CD4-positive, alpha-beta T cell treated with Interferon alpha-2 for 1 hour (primary cell): ENCODE measurements around the gene ATP13A3.
A peak's percentile ranks its signal among the peaks of the same experiment; 100 is the strongest.
"Not testable (repeated sequence)": the region's sequence is repeated elsewhere in the genome, so short reads cannot be mapped to it uniquely, and the experiment has no call there.

Experiments
- DNase-seq, 2 donors: peaks; one replicate each; pipeline ENCODE4 v3.0.0-alpha.2; 2020 to 2022

ATP13A3 gene

DNA sequence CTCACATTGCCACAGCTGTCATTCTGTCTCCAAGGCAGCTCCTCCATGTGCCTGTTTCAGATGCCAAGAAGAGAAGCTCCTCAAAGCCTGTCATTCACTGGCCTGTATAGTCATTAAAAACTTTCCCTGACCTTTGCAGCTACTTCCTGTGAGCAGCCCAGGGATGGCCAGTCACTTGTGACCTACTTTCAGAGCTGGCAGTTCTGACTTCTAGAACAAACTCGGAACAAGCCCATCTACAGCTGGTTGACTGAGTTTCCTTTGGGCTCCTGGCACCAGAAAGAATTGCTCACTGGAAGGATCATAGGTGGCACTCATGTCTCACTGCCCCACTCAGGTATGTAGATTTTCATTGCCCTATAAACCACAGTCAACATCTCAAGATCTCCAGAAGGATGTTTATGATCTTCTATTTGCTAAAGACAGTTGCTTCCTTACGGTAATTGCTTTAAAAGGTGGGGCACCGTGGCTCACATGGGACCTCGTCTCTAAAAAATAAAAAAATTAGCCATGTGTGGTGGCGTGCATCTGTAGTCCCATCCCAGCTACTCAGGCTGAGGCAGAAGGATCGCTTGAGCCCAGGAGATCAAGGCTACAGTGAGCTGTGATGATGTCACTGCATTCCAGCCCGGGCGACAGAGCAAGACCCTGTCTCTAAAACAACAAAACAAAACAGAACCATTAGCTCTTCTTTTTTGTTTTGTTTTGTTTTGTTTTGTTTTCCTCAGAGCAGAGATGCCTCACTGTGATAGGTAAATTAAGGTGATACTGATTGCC lies 11.2 kb upstream of the ATP13A3 start:
- no peak for DNase-seq

DNA sequence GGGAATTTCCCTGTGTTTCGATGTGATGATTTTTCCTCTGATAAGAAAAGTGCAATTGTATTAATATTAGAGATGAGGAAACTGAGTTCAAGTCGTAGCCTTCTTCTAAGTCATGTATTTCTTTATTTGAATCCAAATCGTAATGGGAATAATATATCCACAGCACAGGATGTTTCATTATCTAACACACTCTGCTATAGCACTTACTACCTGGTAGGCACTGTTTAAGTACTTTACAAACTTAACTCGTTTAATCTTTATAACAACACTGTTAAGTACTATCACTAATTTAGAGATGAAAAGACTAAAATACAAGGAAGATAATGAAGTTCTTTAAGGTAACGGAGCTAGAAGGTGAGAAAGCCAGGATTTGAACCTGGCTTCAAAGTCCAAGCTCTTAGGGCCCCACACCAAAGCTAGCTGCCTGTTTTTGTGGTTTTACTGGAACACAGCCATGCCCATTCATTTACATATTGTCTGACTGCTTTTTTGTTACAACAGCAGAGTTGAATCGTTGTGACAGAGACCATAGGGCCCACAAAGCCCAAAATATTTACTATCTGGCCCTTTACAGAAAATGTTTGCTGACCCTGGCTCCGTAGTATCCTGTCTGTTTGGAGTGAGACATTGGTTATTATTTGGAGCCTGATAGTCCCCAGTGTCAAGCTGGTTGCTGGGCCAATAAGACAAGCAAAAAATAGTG lies 9.6 kb upstream of the ATP13A3 start:
- no peak for DNase-seq

DNA sequence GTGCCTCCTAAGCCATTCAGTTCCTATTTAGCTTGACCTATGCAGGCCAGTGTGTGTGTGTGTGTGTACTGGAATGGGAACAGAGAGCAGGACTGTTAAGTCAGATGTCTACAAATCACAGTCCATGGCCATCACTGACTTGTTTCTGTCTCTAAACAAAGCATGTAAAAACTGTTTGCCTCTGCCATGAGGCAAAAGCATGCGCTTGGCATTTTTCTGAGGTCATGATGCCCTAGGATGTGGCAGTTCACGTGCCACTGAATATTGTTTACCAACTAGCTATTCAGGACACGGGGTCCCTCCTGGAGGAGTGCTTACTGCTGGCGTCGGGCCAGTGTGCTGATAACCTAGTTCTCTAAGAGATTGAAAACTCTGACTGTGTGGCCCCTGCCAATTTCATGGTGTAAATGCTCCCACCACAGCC lies 8.2 kb upstream of the ATP13A3 start:
- DNase-seq = no peak

DNA sequence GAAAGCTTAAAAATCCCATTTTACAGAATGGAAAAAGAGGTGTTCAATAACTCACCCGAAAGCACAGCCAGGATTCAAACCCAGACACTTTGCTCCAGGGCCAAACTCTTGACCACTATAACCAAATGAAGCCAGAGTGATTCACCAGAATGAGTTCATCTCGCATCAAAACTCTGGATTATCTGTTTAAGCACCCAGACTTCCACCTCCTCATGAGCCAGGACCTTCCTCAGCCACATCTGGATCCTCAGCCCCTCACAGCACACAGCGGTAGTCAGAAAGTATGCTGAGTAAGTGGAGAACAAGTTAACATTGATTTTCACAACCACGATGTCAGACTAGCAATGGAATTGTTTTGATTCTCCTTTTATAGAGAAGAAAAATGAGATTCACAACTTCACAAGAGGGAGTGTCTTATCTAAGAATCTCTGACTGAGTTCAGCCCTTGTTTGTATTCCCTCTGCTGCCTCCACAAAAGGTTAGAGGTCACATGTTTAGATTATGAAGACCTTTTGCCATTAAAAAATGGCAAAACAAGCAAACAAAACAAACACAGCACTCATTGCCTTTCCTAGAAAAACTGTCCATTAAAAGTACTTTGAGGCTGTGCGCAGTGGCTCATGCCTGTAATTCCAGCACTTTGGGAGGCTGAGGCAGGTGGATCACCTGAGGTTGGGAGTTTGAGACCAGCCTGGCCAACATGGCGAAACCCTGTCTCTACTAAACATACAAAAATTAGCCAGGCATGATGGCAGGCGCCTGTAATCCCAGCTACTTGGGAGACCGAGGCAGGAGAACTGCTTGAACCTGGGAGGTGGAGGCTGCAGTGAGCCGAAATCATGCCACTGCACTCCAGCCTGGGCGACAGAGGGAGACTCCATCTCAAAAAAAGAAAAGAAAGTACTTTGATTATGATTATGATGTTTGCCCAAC lies 7.5 kb upstream of the ATP13A3 start:
- not testable (repeated sequence) for DNase-seq

DNA sequence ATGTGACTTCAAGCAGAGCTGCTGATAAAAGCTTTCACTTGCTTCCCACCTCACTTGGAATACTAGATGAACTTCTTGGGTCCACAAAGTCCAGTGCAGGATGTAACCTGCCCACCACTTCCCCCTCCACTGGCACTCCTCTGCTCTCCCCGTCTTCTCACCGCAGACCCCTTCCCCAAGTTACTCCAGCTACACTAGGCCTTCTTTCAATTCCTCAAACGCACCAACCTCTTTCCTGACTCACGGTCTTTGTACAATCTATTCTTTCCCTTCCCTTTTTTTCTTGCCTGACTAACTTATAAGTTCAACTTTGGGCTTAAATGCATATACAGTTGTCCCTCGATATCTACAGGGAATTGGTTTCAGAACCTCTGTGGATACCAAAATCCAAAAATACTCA lies 5.2 kb upstream of the ATP13A3 start:
- DNase-seq = peak in 1 of 2 donors; percentile 30

DNA sequence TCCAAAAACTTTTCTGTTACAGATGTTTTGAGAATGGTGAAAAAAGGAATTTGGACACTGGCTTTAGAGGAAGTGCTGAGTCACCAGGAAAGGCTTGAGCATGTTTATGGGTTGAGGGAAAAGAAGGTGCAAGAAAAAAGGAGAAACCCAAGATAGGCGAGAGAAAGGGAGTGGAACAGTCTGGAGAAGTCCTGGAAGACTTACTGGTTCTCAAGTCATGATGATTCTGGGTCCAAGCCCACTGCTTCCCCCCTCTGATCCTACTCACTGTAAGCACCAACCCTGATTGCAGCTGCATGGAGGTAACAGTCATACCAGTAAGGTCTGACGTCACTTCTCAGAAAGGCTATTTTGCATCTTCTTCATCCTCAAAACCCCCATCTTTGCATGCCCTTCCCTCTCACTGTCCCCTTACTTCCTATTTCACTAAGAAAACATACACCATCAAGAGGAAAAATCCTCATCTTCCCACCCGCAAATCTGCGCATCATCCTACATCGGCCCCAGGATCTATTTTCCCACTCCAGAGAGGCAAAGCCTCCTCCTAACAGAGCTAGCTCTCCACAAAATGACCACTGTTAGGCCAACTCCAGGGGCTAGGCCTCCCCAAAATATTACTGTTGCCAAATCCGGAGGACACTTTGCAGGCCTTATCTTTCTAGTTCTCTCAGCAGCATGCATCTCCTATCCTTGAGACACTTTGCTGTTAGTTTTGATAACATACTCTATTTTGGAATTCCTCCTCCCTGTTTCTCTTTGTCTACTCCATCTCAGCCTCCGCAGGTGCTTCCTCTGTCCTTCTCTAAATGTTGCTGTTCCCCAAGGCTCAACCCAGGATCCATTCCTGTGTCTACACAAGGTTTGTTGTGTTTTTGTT lies 3.2 kb upstream of the ATP13A3 start:
- DNase-seq = peak; percentile 14 to 44

DNA sequence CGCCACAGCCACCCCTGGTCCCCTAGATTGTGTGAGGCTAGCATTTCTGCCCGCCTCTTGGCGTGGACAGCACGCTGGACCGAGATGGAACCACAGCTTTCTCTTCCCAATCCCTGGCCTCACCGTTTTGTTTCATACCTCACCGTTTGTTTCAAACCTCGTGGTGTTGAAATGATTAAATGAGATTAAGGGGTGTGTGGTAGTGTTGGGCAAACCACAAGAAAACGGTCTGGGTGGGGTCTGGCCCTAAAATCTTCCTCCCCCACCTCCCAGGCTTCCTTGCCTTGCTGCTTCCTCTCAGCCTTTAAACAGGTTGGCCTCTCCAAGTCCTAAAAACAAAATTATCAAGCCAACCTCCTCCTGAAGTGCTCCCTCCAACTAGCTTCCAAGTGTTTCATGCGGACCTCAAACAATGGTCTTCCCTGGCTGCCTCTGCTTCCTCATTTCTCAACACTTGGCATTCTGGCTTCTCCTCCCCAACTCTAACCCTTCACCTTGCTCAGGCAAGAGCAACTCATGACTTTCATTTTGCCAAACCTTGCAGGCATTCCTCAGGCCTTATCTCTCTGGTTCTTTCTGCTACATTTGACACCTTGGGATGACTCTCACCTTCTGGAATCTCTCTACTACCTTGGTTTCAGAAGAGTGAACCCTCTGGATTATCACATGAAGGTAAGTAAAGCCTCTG lies 1.4 kb upstream of the ATP13A3 start:
- peak in 1 of 2 donors; percentile 25 for DNase-seq

DNA sequence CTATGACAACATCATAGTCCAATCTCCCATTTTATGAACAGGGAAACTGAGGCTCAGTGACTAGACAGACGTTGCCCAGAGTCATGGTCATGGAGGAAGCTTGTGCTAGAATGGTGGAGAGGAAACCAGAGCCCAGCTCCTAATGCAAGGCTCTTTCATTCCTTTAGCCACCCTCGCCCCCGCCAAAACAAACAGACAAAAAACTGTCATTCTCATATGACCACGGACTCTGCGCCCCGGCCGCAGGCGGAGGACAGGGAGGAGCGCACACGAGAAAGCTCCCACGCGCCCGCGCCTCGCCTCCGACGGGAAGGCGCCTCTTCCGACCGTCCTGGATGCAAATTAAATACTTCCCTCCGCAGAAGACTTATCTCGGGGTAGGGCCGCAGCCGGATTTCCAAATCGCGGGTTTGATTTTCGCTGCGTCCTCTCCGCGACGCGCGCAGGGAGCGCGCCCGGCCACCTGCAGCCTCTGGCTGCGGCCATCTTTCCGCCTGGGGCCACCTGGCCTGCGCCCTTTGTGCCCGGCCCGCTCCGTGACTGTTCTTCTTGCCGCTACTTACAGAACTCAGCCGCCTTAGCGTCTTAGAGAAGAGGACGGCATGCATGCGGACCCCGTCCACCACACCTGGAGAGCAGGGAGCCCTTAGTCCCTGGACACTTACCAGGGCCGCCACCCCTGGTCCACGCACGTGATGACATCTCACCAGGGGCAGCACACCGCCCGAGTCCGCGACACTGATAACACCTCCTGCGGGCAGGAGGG lies 670 bp upstream of the ATP13A3 start:
- peak; percentile 26 to 31 for DNase-seq

DNA sequence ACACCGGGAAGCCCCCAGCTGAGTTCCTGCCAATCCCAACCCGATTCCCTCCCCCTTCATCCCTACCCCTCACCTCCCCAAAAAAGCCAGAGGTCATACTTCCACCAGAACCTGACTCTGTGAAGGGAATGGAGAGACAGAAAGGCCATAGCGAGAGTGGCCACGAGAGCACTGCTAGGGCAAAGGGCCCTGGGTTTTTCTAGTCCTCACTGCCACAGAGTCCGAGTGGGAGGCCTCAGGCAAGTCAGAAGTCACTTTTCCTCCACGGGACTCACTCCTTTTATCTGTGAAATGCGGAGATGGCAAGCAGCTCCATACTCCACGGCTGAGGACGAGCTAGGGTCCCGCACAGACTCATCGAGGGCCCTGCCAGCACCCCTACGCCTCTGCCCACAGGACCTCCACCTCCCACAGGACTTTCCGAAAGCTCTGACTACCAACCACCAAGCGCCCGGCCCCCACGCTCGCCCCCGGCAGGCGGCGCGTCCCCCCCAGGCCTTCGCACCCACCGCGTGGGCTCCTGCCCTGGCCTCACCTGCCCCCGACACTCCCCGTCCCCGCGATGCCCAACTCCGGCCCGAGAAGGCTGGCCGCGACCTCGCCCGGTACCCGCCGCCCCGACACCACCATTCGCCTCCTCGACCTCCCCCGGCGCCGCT lies 792 bp downstream of the ATP13A3 start:
- peak; percentile 55 to 70 for DNase-seq

DNA sequence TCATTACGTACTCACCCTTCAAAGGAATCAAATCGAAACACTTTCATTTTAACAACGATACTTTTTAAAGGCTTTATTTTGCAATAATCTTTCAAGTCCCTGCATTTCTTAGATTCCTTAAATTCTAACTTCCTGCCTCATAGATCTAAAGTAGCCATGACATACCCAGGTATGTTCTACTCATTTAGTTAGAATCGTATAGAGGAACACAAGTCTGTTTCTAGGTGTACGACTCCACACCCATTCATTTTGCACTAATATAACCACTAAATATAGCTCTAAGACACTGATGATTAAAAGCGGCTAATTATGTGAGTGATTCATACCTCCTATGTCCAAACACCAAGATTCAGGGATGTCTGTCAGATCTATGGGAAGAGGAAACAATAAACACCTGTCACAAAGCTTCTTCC lies 1.3 kb downstream of the ATP13A3 start:
- DNase-seq = peak in 1 of 2 donors; percentile 16

DNA sequence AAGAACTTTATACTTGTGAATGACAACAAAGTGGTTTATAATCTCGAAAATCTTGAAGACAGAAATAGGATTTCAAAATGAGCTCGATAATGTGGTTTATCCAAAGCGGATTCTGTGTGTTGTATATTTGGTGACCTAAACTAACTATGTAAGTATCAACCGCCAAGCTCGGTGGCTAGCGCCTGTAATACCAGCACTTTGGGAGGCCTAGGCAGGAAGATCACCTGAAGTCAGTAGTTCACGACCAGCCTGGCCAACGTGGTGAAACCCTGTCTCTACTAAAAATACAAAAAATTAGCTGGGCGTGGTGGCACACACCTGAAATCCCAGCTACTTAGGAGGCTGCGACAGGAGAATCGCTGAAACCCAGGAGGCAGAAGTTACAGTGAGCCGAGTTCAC lies 2.2 kb downstream of the ATP13A3 start:
- no peak for DNase-seq

DNA sequence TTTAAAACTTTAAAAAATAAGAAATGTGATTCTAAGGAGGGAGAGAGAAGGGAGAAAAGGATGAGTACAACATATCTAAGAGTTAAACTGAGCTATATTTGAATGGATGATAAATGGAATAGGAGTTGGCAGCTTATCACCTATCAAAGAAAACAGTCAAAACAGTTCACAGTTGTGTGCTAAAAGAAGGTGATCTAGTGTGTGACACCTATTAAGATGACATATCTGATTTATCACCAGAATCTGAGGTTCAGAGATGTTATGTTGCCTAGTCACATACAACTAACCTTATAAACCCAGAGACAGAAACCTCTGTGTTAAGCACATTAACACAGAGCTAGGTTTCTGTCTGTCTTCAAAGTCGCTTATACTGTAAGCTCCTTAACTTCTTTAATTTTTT lies 3.0 kb downstream of the ATP13A3 start:
- DNase-seq = no peak

DNA sequence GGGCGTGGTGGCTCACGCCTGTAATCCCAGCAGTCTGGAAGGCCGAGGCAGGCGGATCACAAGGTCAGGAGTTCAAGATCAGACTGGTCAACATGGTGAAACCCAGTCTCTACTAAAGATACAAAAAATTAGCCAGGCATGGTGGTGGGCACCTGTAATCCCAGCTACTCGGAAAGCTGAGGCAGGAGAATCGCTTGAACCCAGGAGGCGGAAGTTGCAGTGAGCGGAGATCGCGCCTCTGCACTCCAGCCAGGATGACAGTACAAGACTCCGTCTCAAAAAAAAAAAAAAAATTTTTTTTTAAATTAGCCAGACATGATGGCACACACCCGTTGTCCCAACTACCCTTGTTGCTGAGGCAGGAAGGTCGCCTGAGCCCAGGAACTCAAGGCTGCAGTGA lies 4.0 kb downstream of the ATP13A3 start:
- not testable (repeated sequence) for DNase-seq

DNA sequence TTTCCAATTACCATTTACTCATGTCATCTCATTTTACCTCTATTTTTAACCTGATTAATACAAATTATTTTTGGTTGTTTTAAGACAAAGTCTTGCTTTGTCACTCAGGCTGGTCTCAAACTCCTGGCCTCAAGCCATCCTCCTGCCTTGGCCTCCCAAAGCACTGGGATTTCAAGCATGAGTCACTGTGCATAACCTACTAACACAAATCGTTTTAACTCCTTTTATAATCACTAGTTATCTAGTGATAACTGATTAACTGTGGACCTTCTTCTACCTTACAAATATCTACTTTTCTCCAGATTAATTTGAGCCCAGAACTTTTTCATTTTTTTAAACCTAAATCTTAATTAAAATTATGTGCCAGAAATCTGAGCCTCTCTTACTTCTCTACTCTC lies 4.6 kb downstream of the ATP13A3 start:
- DNase-seq = no peak

DNA sequence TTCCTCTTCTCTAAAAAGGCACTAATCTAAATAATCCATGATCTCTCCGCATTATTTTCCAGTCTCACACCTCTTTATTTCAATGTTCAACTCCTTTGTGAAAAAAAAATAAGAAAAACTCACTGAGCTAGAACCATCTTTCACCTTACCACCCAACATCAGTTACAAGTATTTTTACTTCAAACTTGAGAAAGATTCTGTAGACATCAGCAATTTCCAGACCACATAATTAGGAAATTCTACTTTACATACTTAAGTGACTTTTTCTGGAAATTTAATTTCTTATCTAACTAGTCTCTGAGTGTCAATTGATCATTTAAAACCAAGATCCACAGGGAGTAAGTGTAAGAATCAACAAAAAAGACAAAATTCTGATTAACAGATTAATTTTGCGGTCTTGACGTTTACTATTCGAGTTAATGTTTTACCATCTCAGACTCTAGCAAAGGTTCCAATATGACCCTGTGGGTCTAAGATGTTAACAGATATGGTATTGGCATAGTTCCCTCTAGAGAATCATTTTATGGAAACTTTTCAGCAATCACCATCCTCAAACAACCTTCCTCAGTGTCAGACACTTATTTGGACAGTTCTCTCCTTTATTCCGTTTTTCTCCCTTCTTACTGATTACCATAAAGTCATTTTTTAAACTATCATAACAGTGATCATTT lies 5.1 kb downstream of the ATP13A3 start:
- DNase-seq = no peak

DNA sequence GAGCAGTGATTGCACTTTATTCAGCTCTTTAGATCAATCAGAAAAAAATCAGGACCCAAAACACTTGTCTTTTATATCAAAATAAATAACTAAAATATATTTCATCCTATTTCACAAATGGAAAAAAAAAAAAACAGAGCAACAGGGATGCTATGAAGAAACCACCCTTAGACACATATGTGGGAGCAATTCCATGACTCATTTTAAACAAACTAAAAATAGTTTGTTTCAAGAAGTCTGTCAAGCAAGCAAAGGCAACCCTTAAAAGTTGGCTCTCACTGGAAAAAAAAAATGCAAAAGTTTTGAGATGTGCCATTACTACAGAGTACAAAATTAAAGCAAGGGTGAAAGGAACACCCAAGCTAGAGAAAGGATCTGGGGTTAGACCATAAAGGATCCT lies 5.7 kb downstream of the ATP13A3 start:
- no peak for DNase-seq

DNA sequence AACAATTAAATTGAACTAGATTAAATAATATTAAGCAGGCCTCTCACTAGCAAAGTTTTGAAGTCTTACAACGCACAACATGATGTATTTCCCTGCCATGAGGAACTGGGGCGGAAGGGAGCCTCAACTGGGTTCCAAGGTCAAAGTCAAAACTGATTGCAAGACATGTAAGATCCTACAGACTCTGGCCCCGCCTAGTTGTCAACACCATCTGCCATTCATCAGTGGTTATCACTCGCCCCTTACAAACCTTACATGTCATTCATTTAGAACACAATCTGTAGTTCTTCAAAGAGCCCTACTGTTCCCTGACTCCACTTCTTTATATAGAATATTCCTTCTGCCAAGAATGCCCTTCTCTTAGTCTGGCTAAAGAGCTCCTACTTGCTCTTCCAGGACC lies 10.0 kb downstream of the ATP13A3 start:
- DNase-seq = no peak

DNA sequence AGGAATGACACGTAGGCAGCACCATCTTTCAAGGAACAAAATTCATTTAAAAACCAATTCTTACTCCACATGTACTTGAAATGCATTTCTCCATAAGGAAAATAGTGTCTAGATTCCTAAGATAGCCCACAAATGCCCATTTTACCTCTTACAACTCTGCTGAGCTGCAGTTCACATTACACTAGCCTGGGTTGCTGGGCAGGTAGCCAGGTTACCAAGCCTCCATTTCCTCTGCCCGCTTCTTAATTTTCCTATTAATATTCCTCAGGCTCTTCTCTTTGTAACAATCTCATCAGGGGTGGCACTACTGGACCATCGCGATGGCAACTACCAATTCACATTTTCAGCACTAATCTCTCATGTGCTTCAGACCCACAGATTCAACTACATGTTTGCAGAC lies 10.8 kb downstream of the ATP13A3 start:
- no peak for DNase-seq

DNA sequence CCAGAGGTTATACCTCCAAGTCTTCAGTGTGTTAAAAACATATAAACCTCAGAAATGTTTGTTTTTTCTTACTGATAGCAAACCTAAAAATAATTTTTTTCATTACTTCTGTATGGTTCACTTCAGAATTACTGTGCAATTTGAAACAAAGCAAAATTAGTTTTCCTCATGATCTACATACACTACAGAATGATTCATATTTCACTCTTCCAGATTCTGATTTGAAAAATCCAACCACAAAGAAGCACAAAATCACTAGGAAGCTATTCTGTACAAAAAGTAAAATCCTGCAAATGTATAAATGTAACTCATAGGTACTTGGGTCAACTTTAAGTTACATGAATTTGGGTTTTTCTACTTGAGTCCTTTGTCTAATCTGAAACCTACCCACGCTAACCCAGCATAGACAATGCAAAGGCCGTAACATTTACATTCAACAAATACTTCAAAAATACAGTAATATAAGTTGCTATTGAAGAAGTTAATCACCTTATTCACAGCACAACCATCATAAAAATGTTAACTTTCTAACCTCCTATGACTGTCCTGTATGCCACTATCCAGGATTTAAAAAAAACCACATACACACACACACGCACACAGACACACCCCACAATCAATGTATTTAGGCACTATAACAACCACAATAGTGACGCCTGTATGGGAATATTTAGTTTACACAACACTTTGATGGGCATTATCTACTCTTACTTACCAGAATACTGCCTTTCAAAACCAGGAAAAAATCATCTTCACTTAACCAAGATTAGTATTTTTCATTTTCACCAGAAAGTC lies 11.5 kb downstream of the ATP13A3 start:
- no peak for DNase-seq
